K562 (cell line): Measurements from ENCODE around the gene EHBP1. TPM values are rescaled to one million over a fixed set of nuclear protein-coding genes. Genes with fewer than 3 reads are reported as not detected.

ENCODE experiments used
- ATAC-seq: fragments of 200-7000 bp; cut with Tn5 transposase; 3 replicates; pipeline ENCODE4 v1.9.1; 2020; ENCODE audit warnings: moderate library complexity
- BruUV-seq: library from RNA; stranded (reverse); fragments of 400-500 nt; replicated peaks from 2 replicates; lab custom pipeline; 2021; lab: Mats Ljungman, UMichigan
- CTCF ChIA-PET: fragments of 300-600 bp; formaldehyde crosslinking; extraction: SDS; loops from one replicate; lab custom pipeline; 2021; ENCODE audit warnings: low intra/inter-chr PET ratio; lab: Yijun Ruan, JAX
- POLR2A ChIA-PET: fragments of 300-600, 350-650 bp; sonication (Branson Sonifier 250); formaldehyde crosslinking; extraction: SDS; loops from one replicate; lab custom pipeline; 2021; ENCODE audit warnings: antibody characterized with exemption, inconsistent platforms; lab: Yijun Ruan, JAX
- DNase-seq, 4 experiments: peaks; one replicate each; pipeline versions ENCODE4 v3.0.0 to v3.0.0-alpha.2; 2011 to 2018; ENCODE audit warnings: low spot score in 3 of 4, mixed read lengths in 3 of 4; ENCODE audit errors: extremely low read depth in 1 of 4
- FAIRE-seq: peaks from 2 replicates; lab custom pipeline; 2011; peaks lifted over from hg19 to GRCh38; lab: Jason Lieb, UNC
- H2AFZ ChIP-seq: 2 replicates; pipeline ENCODE4 v1.6.0; 2011; ENCODE audit warnings: low read depth, low read length, control low read depth, inconsistent platforms
- H3K27ac ChIP-seq: fragments of 200-600 bp; 3 replicates; pipeline ENCODE4 v1.8.0; 2011; ENCODE audit warnings: low read depth, mild to moderate bottlenecking, control low read depth, inconsistent platforms, low read length, moderate library complexity, mixed read lengths; ENCODE audit errors: extremely low read depth
- H3K27me3 ChIP-seq, 2 experiments: fragments of 300-600 bp in 1 of 2; 2 replicates in 1 of 2; 3 replicates in 1 of 2; pipeline versions ENCODE4 v1.6.0 to v1.8.0; 2011; ENCODE audit warnings: inconsistent platforms in 2 of 2, low read length in 2 of 2, mild to moderate bottlenecking in 1 of 2, mixed read lengths in 1 of 2, moderate library complexity in 1 of 2; ENCODE audit not compliant: control insufficient read depth in 2 of 2, insufficient read depth in 2 of 2
- H3K36me3 ChIP-seq: fragments of 300-600 bp; 3 replicates; pipeline ENCODE4 v1.8.0; 2011; ENCODE audit warnings: mild to moderate bottlenecking, low read length, inconsistent platforms; ENCODE audit not compliant: control insufficient read depth, insufficient read depth
- H3K4me1 ChIP-seq, 2 experiments: fragments of 200-600 bp in 1 of 2; replicated peaks in 1 of 2; 2 replicates in 1 of 2; 3 replicates in 1 of 2; pipeline versions ENCODE4 v1.5.1 to v1.8.0; 2011; ENCODE audit warnings: inconsistent platforms in 2 of 2, low read length in 2 of 2, mild to moderate bottlenecking in 1 of 2, mixed read lengths in 1 of 2, moderate library complexity in 1 of 2; ENCODE audit not compliant: control insufficient read depth in 2 of 2, insufficient read depth in 2 of 2
- H3K4me2 ChIP-seq: 2 replicates; pipeline ENCODE4 v1.6.1; 2011; ENCODE audit warnings: low read length, control low read depth, inconsistent platforms, mixed read lengths; ENCODE audit not compliant: insufficient read depth
- H3K4me3 ChIP-seq: fragments of 200-600 bp; sonication (generic), shearing (Covaris generic); 2 replicates; pipeline ENCODE4 v1.5.1; 2016; ENCODE audit warnings: control low read depth, inconsistent platforms
- H3K79me2 ChIP-seq: fragments of 200-600 bp; 3 replicates; pipeline ENCODE4 v1.8.0; 2011; ENCODE audit warnings: low read length, inconsistent platforms; ENCODE audit not compliant: control insufficient read depth, insufficient read depth
- H3K9ac ChIP-seq, 2 experiments: 2 replicates each; pipeline versions ENCODE4 v1.6.0 to v1.6.1; 2011; ENCODE audit warnings: low read depth in 2 of 2, low read length in 2 of 2, control low read depth in 1 of 2, inconsistent platforms in 1 of 2, mild to moderate bottlenecking in 1 of 2, mixed read lengths in 1 of 2; ENCODE audit not compliant: insufficient read depth in 1 of 2
- H3K9me1 ChIP-seq: one replicate; pipeline ENCODE4 v1.6.0; 2011; ENCODE audit warnings: inconsistent platforms, mild to moderate bottlenecking, low read length, moderate library complexity; ENCODE audit not compliant: control insufficient read depth, insufficient read depth
- H3K9me3 ChIP-seq: replicated peaks from 2 replicates; pipeline ENCODE4 v1.5.1; 2011; ENCODE audit warnings: low read depth, low read length, inconsistent platforms; ENCODE audit not compliant: control insufficient read depth, insufficient read depth
- H4K20me1 ChIP-seq: replicated peaks from 2 replicates; pipeline ENCODE4 v1.6.1; 2011; ENCODE audit warnings: low read length, inconsistent platforms, mixed read lengths; ENCODE audit not compliant: control insufficient read depth, insufficient read depth
- ARID4B ChIP-seq: sonication (generic); formaldehyde crosslinking; IDR thresholded peaks from 2 replicates; pipeline ENCODE4 v1.8.0; 2022; ENCODE audit warnings: mild to moderate bottlenecking, missing genetic modification reagents
- CREB3 ChIP-seq: fragments of 450-650 bp; conservative IDR thresholded peaks from 2 replicates; pipeline ENCODE4 v1.6.1; 2016; ENCODE audit warnings: missing genetic modification characterization, low read depth, mild to moderate bottlenecking, missing compliant biosample characterization, moderate library complexity
- DIDO1 ChIP-seq: fragments of 450-650 bp; IDR thresholded peaks from 2 replicates; pipeline ENCODE4 v1.6.1; 2016; ENCODE audit warnings: low read depth, missing biosample characterization, missing genetic modification characterization
- FOXJ3 ChIP-seq: sonication (generic); formaldehyde crosslinking; IDR thresholded peaks from 2 replicates; pipeline ENCODE4 v1.4.0; 2020; ENCODE audit warnings: mild to moderate bottlenecking, missing genetic modification reagents
- HDAC6 ChIP-seq: IDR thresholded peaks from 2 replicates; pipeline ENCODE4 v1.6.1; 2012; ENCODE audit warnings: low read depth, mild to moderate bottlenecking, control low read depth, inconsistent platforms, low read length, moderate library complexity
- HOMEZ ChIP-seq: fragments of 250-450 bp; sonication (Bioruptor Pico); IDR thresholded peaks from 2 replicates; pipeline ENCODE4 v1.4.0; 2020; ENCODE audit warnings: mild to moderate bottlenecking, moderate library complexity
- MBD1 ChIP-seq: fragments of 250-450 bp; sonication (Bioruptor Pico); IDR thresholded peaks from 2 replicates; pipeline ENCODE4 v1.8.0; 2022; ENCODE audit warnings: inconsistent platforms
- MED1 ChIP-seq: sonication (generic); formaldehyde crosslinking; IDR thresholded peaks from 2 replicates; pipeline ENCODE4 v1.8.1; 2023; ENCODE audit warnings: missing genetic modification reagents, borderline replicate concordance
- SAFB ChIP-seq: fragments of 200-400 bp; formaldehyde crosslinking; IDR thresholded peaks from 2 replicates; pipeline ENCODE4 v1.6.1; 2017; ENCODE audit warnings: low read depth, low read length, borderline replicate concordance
- SP1 ChIP-seq: sonication (generic); formaldehyde crosslinking; IDR thresholded peaks from 2 replicates; pipeline ENCODE4 v1.8.1; 2022; ENCODE audit warnings: mild to moderate bottlenecking, missing genetic modification reagents
- ZFP30 ChIP-seq: fragments of 250-450 bp; sonication (Bioruptor Pico); IDR thresholded peaks from 2 replicates; pipeline ENCODE4 v1.8.0; 2022; ENCODE audit warnings: moderate library complexity, mild to moderate bottlenecking, inconsistent platforms, borderline replicate concordance
- ZNF699 ChIP-seq: fragments of 250-450 bp; sonication (Bioruptor Pico); IDR thresholded peaks from 2 replicates; pipeline ENCODE4 v1.8.0; 2021; ENCODE audit warnings: mild to moderate bottlenecking, moderate library complexity; ENCODE audit not compliant: insufficient replicate concordance
- WGBS: fragments of 100-300 bp; shearing (Covaris generic); methylation state at CpG from one replicate; pipeline ENCODE4 v1.1.6; 2016; ENCODE audit warnings: low coverage, mixed read lengths; ENCODE audit not compliant: insufficient coverage; ENCODE audit errors: missing lambda C conversion rate; 5-methylcytosine and 5-hydroxymethylcytosine counted together
- in situ Hi-C: fragments of 300-500 bp; cut with MboI; formaldehyde crosslinking; loops from 4 replicates; pipeline ENCODE4 v1.15.0; 2018; ENCODE audit warnings: inconsistent platforms, mixed read lengths
- intact Hi-C: fragments of 100-400 bp; cut with micrococcal nuclease; formaldehyde crosslinking; loops from 2 replicates; pipeline ENCODE4 v1.14.2; 2022
- polyA plus RNA-seq, 8 experiments: library from polyadenylated mRNA; depleted of rRNA in 4 of 8; stranded (reverse) in 5 of 8; unstranded in 3 of 8; fragments of >200 nt; fragmentation: Nextera tagmentation in 2 of 8; fragmentation: Illumina TruSeq in 1 of 8; extraction: Ambion mirVana in 2 of 8; extraction: Trizol in 1 of 8; gene quantifications; 2 replicates each; pipeline versions ENCODE4 v1.2.1 to v1.2.3, GENCODE V29; 2011 to 2014; ENCODE audit warnings: inconsistent platforms in 1 of 8, missing spikeins in 1 of 8
- total RNA-seq, 7 experiments: library from RNA; depleted of rRNA in 6 of 7; stranded (reverse); fragments of >200 nt in 6 of 7; fragmentation: Illumina TruSeq in 2 of 7; extraction: Trizol in 2 of 7; gene quantifications; 2 replicates each; pipeline versions ENCODE4 v1.2.1 to v1.2.3, GENCODE V29; 2011 to 2021; ENCODE audit warnings: low replicate concordance in 1 of 7

EHBP1 gene
- total and polyA plus RNA-seq, 9 of the 15 experiments (the other 6 are each of a cell fraction or from before 2014, with no cell fraction given) = 8.9 to 26.6 (median 19.3) TPM

GRCh38 chr2:62793213-62793612 lies 87.7 kb downstream of the EHBP1 start (continued):
- no peak for TF ChIP-seq MBD1 (CRISPR knock-in tag)

- no peak overlapping the region for H3K27ac ChIP-seq
- H3K4me3 ChIP-seq = no peak overlapping the region
- intact Hi-C loops = loop anchor here (10.0 kb wide), 1 partner anchor 500 kb away; no protein-coding TSS in a partner anchor
- in situ Hi-C loops = no loop called here
- no peaks in the 10 kb centered on the region for H3K9me3 ChIP-seq
- no peaks in the 10 kb centered on the region for H4K20me1 ChIP-seq
- POLR2A ChIA-PET = no interaction called here
- no TSS peak for BruUV-seq
- no peaks in the 10 kb centered on the region for H3K36me3 ChIP-seq
- H3K27me3 ChIP-seq = no peaks in the 10 kb centered on the region
- DNase-seq (no peak), ATAC-seq (no peak), FAIRE-seq (no peak)
- no peaks in the 10 kb centered on the region for H3K79me2 ChIP-seq
- no peak overlapping the region for H3K4me2 ChIP-seq
- 39% methylated on average over 2 of the region's 2 CpGs for WGBS
- H2AFZ ChIP-seq = no peak overlapping the region
- no peak overlapping the region for H3K9ac ChIP-seq
- no peaks in the 10 kb centered on the region for H3K4me1 ChIP-seq
- H3K9me1 ChIP-seq = no peaks in the 10 kb centered on the region
- CTCF ChIA-PET = no interaction called here
- TF ChIP-seq HOMEZ (CRISPR knock-in tag) (no peak), ZNF699 (CRISPR knock-in tag) (no peak), DIDO1 (tag) (no peak), ZFP30 (CRISPR knock-in tag) (no peak), SAFB (no peak), HDAC6 (no peak), FOXJ3 (CRISPR knock-in tag) (no peak), MED1 (no peak), ARID4B (no peak), SP1 (CRISPR knock-in tag) (no peak), CREB3 (tag) (no peak)
These were observed 89.3 kb downstream of the EHBP1 start for GRCh38 chr2:62794791-62795190.
